Neural progenitor cell (in vitro differentiated cells): ENCODE results near the gene TLE4.
"Not testable (repeated sequence)": the region's sequence is repeated elsewhere in the genome, so short reads cannot be mapped to it uniquely, and the experiment has no call there.

ENCODE experiments used
- EZH2 ChIP-seq: fragments of 200-600 bp; sonication (generic); IDR thresholded peaks from 2 replicates; pipeline ENCODE4 v1.6.1; 2017; ENCODE audit warnings: antibody characterized with exemption, mild to moderate bottlenecking, moderate library complexity
- TF ChIP-seq, protein P1 (sequence below): fragments of 200-600 bp; sonication (generic); IDR thresholded peaks from 2 replicates; pipeline ENCODE4 v1.5.1; 2017; ENCODE audit warnings: antibody characterized with exemption, mild to moderate bottlenecking

GRCh38 chr9:79654591-79655382, 83.0 kb downstream of the TLE4 start:
- TF ChIP-seq, protein P1, sequence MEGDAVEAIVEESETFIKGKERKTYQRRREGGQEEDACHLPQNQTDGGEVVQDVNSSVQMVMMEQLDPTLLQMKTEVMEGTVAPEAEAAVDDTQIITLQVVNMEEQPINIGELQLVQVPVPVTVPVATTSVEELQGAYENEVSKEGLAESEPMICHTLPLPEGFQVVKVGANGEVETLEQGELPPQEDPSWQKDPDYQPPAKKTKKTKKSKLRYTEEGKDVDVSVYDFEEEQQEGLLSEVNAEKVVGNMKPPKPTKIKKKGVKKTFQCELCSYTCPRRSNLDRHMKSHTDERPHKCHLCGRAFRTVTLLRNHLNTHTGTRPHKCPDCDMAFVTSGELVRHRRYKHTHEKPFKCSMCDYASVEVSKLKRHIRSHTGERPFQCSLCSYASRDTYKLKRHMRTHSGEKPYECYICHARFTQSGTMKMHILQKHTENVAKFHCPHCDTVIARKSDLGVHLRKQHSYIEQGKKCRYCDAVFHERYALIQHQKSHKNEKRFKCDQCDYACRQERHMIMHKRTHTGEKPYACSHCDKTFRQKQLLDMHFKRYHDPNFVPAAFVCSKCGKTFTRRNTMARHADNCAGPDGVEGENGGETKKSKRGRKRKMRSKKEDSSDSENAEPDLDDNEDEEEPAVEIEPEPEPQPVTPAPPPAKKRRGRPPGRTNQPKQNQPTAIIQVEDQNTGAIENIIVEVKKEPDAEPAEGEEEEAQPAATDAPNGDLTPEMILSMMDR: not testable (repeated sequence)
- TF ChIP-seq EZH2: not testable (repeated sequence)
